Cardiac muscle cell (in vitro differentiated cells and primary cell): ENCODE data around the gene TMEM247. TPM values are rescaled to one million over a fixed set of nuclear protein-coding genes. Genes with fewer than 3 reads are reported as not detected.

Experiments used
- DNase-seq, 2 donors: peaks; one replicate each; pipeline versions ENCODE4 v3.0.0 to v3.0.0-alpha.2; 2010 to 2017; ENCODE audit warnings: low read depth in 1 of 2, low spot score in 1 of 2
- H3K27ac ChIP-seq: fragments of 200-600 bp; sonication (generic); 2 replicates; pipeline ENCODE4 v1.5.1; 2016
- H3K27me3 ChIP-seq: fragments of 200-600 bp; sonication (generic); 2 replicates; pipeline ENCODE4 v1.6.0; 2016; ENCODE audit warnings: control low read depth
- H3K36me3 ChIP-seq: fragments of 200-600 bp; sonication (generic); 2 replicates; pipeline ENCODE4 v1.5.1; 2016; ENCODE audit warnings: control low read depth
- H3K4me1 ChIP-seq: fragments of 200-600 bp; sonication (generic); 2 replicates; pipeline ENCODE4 v1.8.1; 2017; ENCODE audit warnings: low read depth, mild to moderate bottlenecking, mixed run types
- H3K4me3 ChIP-seq: fragments of 200-600 bp; sonication (generic); 2 replicates; pipeline ENCODE4 v1.5.1; 2016; ENCODE audit warnings: mild to moderate bottlenecking
- H3K9me3 ChIP-seq: fragments of 200-600 bp; sonication (generic); 2 replicates; pipeline ENCODE4 v1.5.1; 2017; ENCODE audit warnings: low read depth, mild to moderate bottlenecking, control low read depth
- polyA plus RNA-seq: library from polyadenylated mRNA; unstranded; fragments of >200 nt; fragmentation: Nextera tagmentation; extraction: Ambion mirVana; gene quantifications from 2 replicates; pipeline ENCODE4 v1.2.1, GENCODE V29; 2016
- total RNA-seq: library from RNA; depleted of rRNA; stranded (reverse); fragments of >200 nt; gene quantifications from 2 replicates; pipeline ENCODE4 v1.2.3, GENCODE V29; 2016
- TF ChIP-seq, protein P1 (sequence below): IDR thresholded peaks from 2 replicates; pipeline ENCODE4 v1.5.1; 2012; ENCODE audit warnings: low read depth, mild to moderate bottlenecking, low read length

The TMEM247 gene
- total and polyA plus RNA-seq, 2 experiments from 2014 or later: not detected

- H3K4me3 ChIP-seq: no peak overlapping the region
- no peaks in the 10 kb centered on the region for H3K4me1 ChIP-seq
- no peaks in the 10 kb centered on the region for H3K36me3 ChIP-seq
- H3K27ac ChIP-seq: no peak overlapping the region
- H3K27me3 ChIP-seq: no peaks in the 10 kb centered on the region
- no peak for DNase-seq
- no peaks in the 10 kb centered on the region for H3K9me3 ChIP-seq
- TF ChIP-seq, protein P1, sequence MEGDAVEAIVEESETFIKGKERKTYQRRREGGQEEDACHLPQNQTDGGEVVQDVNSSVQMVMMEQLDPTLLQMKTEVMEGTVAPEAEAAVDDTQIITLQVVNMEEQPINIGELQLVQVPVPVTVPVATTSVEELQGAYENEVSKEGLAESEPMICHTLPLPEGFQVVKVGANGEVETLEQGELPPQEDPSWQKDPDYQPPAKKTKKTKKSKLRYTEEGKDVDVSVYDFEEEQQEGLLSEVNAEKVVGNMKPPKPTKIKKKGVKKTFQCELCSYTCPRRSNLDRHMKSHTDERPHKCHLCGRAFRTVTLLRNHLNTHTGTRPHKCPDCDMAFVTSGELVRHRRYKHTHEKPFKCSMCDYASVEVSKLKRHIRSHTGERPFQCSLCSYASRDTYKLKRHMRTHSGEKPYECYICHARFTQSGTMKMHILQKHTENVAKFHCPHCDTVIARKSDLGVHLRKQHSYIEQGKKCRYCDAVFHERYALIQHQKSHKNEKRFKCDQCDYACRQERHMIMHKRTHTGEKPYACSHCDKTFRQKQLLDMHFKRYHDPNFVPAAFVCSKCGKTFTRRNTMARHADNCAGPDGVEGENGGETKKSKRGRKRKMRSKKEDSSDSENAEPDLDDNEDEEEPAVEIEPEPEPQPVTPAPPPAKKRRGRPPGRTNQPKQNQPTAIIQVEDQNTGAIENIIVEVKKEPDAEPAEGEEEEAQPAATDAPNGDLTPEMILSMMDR: no peak
Measured at GRCh38 chr2:46530639-46531038, 51.3 kb downstream of the TMEM247 start.

GRCh38 chr2:46531863-46532262, 52.5 kb downstream of the TMEM247 start:
- Histone ChIP-seq H3K4me3 (no peak overlapping the region), H3K36me3 (no peaks in the 10 kb centered on the region), H3K4me1 (no peaks in the 10 kb centered on the region), H3K27ac (no peak overlapping the region), H3K9me3 (no peaks in the 10 kb centered on the region), H3K27me3 (no peaks in the 10 kb centered on the region)
- no peak for DNase-seq
- TF ChIP-seq, protein P1: no peak

Other genes starting within 250 kb of the TMEM247 start
- gene EPAS1, start 182.2 kb upstream of the TMEM247 start, total RNA-seq: 4.8 and 7.3 TPM in 2 replicates
- 1.4 and 1.9 TPM in 2 replicates for gene EPAS1, start 182.2 kb upstream of the TMEM247 start, polyA plus RNA-seq
- 89.7 and 164 TPM in 2 replicates for gene RHOQ, start 62.9 kb downstream of the TMEM247 start, total RNA-seq
- 105 and 167 TPM in 2 replicates for gene RHOQ, start 62.9 kb downstream of the TMEM247 start, polyA plus RNA-seq
- gene ATP6V1E2, start 63.0 kb downstream of the TMEM247 start, total RNA-seq: 6.4 and 9.9 TPM in 2 replicates
- 4.6 and 11.9 TPM in 2 replicates for gene ATP6V1E2, start 63.0 kb downstream of the TMEM247 start, polyA plus RNA-seq
- 16.0 and 21.0 TPM in 2 replicates for gene PIGF, start 137.5 kb downstream of the TMEM247 start, total RNA-seq
- gene PIGF, start 137.5 kb downstream of the TMEM247 start, polyA plus RNA-seq: 45.4 and 52.7 TPM in 2 replicates
- gene CRIPT, start 137.7 kb downstream of the TMEM247 start, total RNA-seq: 10.2 and 11.6 TPM in 2 replicates
- gene CRIPT, start 137.7 kb downstream of the TMEM247 start, polyA plus RNA-seq: 26.1 and 27.3 TPM in 2 replicates
- gene SOCS5, start 219.7 kb downstream of the TMEM247 start, total RNA-seq: 11.1 and 16.3 TPM in 2 replicates
- gene SOCS5, start 219.7 kb downstream of the TMEM247 start, polyA plus RNA-seq: 8.8 and 9.1 TPM in 2 replicates